GM23338 (cell line): ENCODE data around the gene BCL11B.

Experiments used
- POLR2AphosphoS5 ChIP-seq: IDR thresholded peaks from 2 replicates; pipeline ENCODE4 v1.6.1; 2016; ENCODE audit warnings: antibody characterized with exemption, low read depth
- ZNF114 ChIP-seq: fragments of 250-450 bp; sonication (Bioruptor Pico); IDR thresholded peaks from 2 replicates; pipeline ENCODE4 v1.5.0; 2020; ENCODE audit warnings: mild to moderate bottlenecking, moderate library complexity
- ZNF331 ChIP-seq: fragments of 250-450 bp; sonication (Bioruptor Pico); IDR thresholded peaks from 2 replicates; pipeline ENCODE4 v1.5.0; 2020; ENCODE audit warnings: low read depth, mild to moderate bottlenecking, moderate library complexity
- TF ChIP-seq, protein P1 (sequence below), 2 experiments: fragments of 200-600 bp in 1 of 2; sonication (generic) in 1 of 2; conservative IDR thresholded peaks; 2 replicates each; pipeline versions ENCODE4 v1.5.1 to v1.6.1; 2016 to 2017; ENCODE audit warnings: antibody characterized with exemption in 2 of 2, low read depth in 2 of 2, mild to moderate bottlenecking in 2 of 2, moderate library complexity in 1 of 2

DNA sequence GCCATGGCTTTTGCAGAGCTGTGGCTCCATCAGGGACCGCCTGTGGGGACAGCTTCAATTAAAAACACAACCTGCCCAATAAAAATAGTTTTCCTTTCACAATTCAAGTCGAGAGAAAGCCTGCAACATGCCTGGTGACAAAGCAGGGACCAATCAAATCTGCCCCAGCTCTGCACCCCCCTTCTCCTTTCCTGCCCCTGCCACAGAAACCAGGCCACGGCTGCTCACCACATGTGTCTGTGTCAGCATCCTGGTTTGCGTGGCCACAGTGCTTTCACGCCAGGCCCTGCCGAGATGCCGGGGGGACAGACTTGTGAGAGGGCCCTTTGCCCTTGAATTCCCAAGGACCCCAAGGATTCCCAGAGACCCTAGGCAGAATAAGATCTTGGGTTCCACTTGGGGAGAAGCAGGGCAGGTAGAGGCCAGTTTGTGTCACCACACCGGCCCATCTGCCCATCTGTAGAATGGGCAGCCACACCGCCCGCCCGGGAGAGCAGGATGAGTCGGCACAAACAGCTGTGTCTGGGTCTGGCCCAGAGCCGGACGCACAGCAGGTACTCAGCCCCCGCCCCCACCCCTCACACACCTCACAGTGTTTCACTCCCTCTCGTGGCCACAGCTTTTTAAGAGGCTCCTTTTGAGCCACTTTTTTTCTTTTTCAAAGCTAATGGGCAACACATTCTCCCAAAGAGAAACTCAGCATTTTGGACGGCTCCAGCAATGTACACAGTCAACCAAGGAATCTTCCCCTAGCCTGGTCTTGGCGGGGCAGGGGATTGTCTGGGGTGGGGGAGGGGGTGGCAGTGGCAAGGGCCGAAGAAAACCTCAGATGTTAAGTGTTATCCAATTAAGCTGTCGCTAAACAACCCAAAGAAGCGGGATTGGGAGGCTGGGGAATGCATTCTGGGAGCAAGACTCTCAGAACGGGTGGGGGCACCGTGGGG is 41.5 kb downstream of the BCL11B start:
- TF ChIP-seq, protein P1, sequence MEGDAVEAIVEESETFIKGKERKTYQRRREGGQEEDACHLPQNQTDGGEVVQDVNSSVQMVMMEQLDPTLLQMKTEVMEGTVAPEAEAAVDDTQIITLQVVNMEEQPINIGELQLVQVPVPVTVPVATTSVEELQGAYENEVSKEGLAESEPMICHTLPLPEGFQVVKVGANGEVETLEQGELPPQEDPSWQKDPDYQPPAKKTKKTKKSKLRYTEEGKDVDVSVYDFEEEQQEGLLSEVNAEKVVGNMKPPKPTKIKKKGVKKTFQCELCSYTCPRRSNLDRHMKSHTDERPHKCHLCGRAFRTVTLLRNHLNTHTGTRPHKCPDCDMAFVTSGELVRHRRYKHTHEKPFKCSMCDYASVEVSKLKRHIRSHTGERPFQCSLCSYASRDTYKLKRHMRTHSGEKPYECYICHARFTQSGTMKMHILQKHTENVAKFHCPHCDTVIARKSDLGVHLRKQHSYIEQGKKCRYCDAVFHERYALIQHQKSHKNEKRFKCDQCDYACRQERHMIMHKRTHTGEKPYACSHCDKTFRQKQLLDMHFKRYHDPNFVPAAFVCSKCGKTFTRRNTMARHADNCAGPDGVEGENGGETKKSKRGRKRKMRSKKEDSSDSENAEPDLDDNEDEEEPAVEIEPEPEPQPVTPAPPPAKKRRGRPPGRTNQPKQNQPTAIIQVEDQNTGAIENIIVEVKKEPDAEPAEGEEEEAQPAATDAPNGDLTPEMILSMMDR (conservative IDR thresholded peaks at IDR 0.05; ENCODE audit: low read depth in 2 of 2): peak in 1 of 2 experiments; percentile 29; a peak in 2 of 4 replicates
- TF ChIP-seq POLR2AphosphoS5: no peak
- TF ChIP-seq ZNF114 (CRISPR knock-in tag): no peak
- no peak for TF ChIP-seq ZNF331 (CRISPR knock-in tag)
